HG03064 (cell line): ENCODE measurements around the gene ARHGEF19.
"Not testable (repeated sequence)": the region's sequence is repeated elsewhere in the genome, so short reads cannot be mapped to it uniquely, and the experiment has no call there.

Experiments
- ATAC-seq: cut with Tn5 transposase; IDR thresholded peaks from one replicate; pipeline ENCODE4 v1.9.1; 2021; ENCODE audit warnings: low read depth; ENCODE audit not compliant: unreplicated experiment

The ARHGEF19 gene

DNA sequence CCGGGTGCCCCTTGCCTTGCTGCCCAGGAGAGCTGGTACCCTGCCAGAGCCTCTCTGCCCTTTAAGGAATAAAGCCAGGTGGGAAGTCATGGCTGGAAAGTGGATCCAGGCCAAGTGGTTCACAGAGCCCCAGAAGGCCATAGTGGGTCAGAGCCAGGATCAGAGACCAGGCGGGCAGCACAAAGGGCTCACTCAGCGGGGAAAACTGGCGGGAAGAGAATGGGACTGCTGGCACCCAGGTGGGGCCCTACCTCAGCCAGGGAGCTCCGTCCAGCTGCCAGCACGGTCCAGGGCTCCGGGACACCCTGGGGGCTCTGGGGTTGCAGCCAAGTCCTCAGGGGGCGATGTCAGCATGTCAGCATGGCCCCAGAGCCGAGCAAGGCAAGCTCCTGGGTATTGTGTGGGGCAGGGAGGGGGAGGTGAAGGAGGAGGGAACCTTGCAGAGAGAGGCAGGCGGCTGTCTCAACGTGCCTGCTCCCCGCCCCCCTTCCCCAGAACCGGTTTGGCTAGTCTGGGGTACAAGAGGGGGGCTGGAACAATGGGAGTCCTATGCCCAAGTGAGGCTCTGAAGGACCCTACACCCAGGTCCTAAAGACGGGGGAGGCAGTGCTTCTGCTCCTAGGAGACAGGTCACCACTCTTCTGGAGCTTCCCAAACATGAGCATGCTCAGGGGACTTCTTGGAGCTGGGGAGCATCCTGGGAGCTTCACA is at the start of gene ARHGEF19:
TSS of gene ARHGEF19 (minus strand) at position 402 of the 711 bp plus-strand sequence. CDS start 3,598 bp downstream, outside the sequence.
- ATAC-seq = no peak

DNA sequence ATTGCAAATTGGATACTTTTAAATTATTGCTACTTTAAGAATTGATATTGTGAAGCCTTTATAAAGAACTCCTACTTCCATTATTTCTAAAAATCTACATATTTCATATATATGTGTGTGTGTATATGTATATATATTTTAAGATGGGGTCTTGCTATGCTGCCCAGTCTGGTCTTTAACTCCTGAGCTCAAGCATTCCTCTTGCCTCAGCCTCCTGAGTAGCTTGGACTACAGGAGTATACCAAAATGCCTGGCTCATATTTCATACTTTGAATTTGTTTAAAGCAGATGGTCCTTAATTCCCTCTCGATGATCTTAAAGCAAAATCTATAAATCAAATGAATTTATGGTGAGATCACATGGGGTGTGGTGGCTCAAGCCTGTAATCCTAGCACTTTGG is 49.6 kb upstream of the ARHGEF19 start:
- ATAC-seq = no peak

DNA sequence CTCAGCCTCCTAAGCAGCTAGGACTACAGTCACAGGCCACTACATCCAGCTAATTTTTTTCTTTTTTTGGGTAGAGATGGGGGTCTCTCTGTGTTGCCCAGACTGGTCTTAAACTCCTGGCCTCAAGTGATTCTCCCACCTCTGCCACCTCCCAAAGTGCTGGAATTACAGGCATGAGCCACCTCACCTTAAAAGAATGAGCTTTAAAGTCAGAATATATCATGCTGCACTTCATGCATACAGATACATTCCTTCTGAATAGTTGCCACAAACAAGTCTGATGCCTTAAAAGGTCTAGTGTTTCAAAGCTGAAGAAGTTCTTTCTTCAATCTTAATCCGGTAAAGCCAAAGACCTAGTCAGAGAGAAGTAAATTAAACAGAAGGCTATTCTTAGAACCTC is 48.4 kb upstream of the ARHGEF19 start:
- no peak for ATAC-seq

DNA sequence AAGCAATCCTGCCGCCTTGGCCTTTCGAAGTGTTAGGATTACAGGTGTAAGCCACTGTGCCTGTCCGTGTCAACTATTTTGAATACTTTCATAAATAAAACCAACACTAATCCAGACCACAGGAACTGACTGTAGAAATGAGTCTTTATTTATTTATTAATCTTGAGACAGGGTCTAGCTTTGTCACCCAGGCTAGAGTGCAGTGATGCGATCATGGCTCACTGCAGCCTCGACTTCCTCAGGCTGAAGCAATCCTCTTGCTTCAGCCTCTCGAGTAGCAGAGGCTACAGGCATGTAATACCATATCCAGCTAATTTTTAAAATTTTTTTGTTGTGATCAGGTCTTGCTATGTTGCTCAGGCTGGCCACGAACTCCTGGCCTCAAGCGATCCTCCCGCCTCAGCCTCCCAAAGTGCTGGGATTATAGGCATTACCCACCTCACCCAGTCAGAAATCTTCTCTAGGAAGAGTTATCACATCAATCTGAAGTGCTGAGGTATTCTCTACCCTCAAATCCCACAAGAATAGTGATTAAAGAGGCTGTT is 46.2 kb upstream of the ARHGEF19 start:
- no peak for ATAC-seq

DNA sequence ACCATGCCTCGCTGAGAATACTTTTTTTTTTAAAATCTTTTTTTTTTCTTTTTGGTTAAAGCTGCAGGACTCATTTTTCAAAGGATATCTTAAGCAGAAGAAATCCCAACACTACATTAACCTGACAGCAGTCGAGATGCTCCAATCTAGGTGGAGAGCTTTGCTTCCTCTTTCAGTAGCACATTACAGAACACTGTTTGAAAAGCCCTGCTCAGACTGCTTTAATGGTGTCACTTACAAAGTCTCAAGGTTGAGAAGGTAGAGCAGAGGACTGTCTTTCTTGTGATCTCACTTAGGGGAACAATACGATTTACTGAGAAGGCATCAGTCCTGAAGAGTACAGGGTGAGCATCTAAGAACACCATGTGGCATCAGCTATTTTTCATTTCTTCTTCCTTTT is 45.5 kb upstream of the ARHGEF19 start:
- no peak for ATAC-seq

DNA sequence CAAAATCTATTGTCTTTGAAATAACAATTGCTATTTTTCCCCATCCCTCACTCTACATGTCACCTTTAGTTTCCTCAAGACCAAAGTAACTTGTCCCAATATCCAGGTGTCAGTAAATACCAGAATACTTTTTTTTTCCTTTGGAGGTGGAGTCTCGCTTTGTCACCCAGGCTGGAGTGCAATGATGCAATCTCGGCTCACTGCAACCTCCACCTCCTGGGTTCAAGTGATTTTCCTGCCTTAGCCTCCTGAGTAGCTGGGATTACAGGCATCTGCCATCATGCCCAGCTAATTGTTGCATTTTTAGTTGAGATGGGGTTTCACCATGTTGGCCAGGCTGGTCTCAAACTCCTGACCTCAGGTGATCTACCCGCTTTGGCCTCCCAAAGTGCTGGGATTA is 45.1 kb upstream of the ARHGEF19 start:
- ATAC-seq = not testable (repeated sequence)

DNA sequence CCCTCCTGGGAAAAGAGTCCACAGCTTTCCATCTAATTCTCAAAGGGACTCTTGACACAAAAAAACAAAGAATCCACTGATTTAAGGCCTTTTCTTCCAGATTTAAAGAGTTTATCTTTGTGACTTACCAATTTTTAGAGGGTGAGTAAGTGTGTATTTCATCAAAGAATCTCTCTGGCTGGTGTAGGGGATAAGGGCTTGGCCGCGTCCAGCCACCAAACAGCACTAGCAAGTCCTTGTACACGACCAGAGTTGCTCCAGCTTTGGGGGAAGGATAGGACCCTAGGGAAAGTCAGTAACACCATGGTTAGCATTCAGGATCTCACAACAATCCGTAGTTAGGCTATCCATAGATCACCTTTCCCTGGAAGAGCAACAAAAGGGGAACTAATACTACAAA is 44.0 kb upstream of the ARHGEF19 start:
- no peak for ATAC-seq

DNA sequence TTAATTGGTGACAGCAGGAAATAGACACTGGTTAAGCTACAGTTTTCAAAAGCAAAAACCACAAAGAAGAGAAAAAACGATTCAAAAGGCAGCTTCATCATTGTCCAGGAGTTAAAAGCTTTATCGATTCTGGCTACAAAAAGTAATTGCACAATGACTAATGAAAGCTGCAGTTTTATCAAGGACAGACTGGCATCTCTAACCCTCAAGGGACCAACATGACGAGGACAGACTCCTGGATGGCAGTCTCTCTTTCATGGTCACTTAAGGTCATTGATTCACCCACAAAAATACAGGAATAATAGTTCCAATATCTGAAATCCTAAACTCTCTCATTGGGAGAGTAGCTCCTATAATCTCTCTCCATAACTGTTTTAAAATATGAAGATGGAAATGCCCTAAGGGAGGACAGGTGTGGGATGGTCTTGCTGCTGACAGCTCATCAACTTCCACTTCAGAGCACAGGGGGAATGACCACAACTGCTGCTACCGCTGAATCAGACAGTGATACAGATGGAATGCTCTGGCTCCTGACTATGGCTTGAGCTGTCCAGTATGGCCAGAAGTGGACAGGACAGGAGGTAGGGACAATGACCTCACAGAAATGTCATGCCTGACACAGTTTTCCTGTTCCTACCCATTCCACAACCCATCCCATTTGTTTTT is 41.9 kb upstream of the ARHGEF19 start:
- ATAC-seq = no peak

DNA sequence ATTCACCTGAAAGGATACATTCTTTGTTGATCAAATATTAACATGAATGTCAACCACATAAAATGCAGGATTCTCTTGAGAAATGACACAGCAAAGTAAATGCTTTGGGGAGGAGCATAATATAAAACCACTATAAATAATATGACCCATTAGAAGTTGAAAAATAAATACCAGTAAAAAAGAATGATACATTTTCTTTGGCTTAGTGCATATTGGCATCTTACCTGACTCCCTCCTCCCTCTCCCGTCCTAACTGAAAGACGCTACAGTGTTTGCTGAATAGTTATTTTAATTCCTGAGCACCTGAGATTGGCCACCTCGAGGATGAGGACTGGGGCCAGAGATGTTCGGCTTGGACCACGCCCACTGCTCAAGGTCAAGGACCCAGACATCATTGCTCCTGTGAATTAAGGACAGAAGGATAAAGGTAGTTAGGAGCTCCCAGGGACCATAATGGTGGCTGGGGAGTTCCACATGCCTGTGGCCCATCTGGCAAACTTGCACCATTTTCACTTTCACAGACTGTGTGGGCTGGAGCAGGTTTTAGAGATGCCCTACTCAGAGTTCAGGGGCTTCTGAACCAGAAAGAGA is 41.0 kb upstream of the ARHGEF19 start:
- ATAC-seq = no peak

DNA sequence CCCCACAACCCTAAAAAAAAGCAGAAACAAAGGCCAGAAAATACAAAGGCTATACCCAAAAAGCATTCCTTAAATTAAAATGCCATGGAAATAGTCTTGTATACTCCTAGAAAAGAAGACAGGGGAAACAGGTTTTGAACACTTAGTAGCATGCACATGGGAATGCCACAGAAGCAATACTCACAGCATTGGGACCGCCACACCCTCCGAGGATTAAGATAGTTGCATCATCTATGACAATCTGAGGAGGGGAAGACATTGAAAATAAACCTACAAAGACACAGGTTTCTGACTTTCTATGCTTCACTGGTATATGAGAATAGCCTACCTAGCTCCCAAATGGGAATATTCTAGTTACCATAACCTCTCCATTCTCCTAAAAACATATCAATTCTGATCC is 40.5 kb upstream of the ARHGEF19 start:
- ATAC-seq = no peak

DNA sequence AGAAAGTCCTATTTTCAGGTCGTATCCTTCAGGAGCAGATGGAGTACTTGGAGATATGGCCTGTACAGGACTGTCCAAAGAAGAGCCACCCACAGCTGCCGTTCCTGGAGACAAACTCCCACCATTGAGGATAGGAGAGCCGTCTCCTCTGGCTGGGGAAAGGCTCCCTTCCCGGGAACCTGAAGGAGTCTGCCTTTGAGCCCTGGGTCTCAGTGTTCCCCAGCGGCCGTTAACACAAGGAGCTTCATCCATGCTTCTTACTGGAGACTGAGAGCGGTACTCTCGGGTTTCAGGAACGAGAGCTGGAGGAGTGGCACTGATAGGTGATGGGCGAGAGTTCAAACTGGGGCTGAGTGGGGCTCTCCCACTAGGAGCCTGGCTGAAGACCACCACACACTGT is 38.9 kb upstream of the ARHGEF19 start:
- no peak for ATAC-seq

DNA sequence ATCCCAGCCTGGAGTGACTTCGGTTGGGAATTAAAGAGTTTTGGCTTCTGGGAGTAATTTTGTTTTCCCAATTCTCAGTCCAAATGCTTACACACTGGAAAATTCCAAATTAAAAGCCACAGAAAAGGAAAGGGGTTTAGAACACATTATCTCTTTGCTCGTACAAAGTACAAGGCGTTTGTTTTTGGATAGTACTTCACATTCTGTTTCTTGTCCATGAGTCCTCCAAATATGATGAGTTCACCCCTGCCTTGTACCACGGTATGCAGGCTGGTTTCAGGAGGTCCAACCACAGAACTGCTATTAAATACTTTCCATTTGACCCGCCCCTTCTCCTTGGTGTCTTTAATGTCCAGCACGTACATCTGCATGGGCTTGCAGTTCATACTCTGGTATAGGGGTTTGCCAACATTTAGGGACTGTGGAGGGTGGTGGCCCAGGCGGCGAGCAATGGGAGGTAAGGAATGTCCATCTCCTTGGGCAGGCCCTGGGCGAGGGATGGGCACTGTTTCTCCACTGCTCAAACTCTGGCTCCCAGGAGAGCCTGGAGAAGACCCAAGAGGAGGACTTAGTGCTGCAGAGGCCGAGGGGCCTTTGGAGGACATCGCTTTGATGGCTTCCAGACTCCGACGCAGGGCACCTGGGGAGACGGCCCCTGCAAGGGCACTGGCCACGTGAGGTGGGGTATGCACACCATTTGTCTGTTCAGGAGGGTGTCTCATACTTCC is 38.2 kb upstream of the ARHGEF19 start:
- no peak for ATAC-seq

DNA sequence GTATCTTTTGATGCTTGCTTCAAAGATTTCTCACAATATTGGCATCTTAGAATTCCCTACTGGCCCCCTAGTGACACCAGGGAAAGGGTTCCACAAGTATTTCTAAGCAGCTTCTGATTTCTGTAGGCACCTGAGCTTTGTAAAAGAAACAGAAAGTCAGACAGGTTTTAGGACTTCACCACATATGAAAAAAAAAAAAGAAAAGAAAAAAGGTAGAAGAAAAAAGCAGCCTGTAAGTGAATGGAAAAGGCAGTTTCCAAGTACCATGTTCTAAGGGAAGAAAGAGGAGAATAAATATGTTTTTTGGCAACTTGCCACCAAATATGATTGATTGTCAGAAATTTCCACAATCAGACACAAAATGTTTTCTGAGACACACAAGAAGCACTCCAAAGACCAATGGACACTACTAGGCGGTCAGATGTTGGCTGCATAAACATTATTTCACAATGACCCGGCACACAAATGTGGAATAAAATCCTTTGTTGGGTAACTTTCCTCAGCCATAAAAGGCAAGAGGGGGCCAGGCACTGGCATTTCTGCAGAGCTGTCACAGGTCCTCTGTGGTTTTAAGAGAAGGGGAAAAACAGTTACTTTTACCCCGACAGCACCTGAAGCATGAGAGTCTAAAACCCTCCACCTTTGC is 37.3 kb upstream of the ARHGEF19 start:
- no peak for ATAC-seq

DNA sequence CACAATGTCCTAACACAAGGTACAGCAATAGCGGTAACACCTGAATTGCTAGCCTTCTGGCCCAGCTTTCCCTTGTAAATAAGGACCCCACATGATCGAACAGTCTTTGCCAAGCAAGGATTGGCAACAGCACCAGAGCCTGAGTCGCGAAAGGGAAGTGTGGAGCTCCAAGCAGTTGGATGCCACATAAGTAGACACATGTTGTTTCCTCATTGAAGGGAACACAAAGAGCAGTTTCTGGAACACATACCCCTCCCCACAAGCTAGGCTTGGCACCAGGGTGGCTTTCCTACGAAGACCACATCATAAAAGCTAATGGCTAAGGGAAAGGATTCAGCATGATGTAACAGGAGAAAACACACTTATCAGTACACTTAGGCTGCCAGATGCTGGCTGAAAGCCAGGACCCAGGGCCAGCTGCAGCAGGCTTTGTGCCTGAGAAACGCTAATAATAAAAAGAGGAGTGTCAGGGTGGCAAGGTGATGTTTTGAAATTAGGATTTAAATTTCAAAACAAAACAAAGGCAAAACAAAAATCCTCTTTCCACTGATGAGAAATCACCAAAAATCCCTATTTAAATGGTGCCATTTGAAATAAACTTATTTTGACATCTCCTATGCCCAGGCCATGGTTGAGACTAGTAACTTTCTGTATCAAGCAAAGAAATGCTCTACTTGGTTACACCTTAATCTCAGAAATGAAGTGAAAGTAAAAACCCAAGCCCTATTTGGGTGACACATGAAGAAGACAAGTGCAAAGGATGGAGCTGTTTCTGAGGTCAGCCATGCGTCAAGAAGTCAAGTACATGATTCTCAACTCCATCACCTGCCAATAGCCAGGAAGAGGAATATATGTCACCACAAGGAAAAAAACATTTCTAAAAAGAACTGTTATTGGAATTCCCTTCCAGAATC is 36.4 kb upstream of the ARHGEF19 start:
- no peak for ATAC-seq

DNA sequence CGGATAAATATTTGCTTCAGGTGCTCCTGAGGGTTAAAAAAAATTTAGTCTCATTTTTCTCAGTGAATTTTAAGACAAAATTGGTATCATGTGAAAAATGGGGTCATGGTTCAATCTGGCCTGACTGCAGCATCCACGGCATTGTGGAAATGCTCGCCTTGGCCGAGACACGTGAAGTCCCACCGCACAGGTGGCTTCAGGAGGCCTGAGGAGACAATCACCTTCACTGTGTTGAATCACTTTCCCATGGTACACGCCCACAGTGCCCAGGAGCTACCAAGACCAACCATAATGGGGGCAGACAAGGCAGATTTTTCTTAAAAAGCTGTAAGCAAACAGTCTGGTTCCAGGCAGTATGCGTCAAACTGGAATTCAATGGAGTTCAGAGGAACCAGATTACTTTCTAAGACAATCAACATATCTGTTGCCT is 35.6 kb upstream of the ARHGEF19 start:
- ATAC-seq = no peak

DNA sequence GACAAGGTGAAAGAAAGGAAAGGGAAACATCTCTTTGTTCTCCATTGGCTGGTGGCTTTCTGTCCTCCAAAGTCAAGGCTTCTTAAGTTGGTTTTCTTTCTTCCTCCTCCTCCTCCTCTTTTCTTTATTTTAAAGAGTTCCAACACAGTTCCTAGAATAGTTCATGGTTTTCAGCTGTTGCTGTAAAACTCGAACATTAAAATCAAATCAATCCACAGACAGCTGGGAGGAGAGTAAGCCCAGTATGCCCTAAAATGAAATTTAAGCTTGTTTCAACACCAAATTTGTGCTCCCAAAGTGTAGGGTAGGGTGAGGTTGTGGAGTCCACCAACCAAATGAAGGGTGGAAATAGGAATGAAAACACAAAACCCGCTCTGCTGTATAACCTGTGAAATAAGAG is 35.0 kb upstream of the ARHGEF19 start:
- no peak for ATAC-seq

DNA sequence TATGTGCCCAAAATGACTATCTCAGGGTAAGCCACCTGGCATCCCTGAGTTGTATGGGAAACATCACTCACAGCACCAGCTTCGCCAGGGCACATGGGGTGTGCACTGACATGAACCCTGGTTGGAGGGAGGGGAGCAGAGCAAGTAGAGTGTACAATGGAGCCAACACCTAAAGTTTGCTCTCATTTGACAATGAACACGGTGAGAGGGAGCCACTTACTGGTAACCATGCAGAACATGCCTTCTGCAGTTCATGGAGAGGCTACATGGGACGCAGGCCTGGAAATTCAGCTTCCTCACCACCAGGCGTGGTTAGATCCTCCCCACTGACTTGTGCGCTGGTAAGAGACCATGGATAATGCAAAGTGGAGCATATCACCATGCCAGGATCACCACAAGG is 34.5 kb upstream of the ARHGEF19 start:
- no peak for ATAC-seq

DNA sequence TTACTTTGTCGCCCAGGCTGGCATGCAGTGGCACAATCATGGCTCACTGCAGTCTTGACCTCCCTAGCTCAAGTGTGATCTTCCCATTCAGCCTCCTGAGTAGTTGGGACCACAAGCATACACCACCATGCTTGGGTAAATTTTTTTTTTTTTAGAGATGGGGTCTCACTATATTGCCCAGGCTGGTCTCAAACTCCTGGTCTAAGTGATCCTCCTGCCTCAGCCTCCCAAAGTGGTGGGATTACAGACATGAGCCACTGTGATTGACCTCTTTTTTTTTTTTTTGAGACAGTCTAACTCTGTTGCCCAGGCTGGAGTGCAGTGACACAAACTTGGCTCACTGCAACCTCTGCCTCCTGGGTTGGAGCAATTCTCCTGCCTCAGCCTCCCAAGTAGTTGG is 33.8 kb upstream of the ARHGEF19 start:
- ATAC-seq = not testable (repeated sequence)

DNA sequence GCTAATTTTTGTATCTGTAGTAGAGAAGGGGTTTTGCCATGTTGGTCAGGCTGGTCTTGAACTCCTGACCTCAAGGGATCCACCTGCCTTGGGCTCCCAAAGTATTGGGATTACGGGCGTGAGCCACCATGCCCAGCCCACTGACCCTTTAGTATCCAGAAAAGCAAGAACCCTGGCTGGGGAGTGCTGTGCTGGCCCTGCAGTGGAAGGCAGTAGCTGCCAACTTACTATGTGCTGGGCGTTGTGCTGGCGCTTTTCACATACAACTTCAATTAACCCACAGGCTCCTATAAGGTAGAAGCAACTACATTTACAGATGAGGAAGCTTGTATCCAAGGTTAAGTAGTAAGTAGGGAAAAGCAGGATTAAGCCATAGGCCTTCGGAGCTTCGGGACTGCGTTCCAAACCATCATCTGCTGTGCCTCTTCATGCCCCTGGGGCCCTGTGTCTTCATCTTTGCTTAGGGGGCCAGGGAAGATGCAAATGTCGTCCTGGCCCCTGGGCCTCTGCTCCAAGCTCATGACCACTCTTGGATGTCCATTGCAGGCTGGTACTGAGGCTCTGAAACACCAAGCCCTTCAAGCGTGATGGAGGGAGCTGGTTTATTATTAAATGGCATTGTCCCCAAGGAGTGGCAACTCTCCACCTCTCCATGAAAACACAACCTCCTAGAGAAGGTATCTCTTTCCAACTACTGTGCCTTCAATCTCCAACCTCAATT is 33.2 kb upstream of the ARHGEF19 start:
- ATAC-seq = no peak
